ENCODE data around the gene PPP1R14B. TPM values are rescaled to one million over a fixed set of nuclear protein-coding genes. Genes with fewer than 3 reads are reported as not detected.

The PPP1R14B gene
- total RNA-seq, 2 donors from 2014 or later = 87.7 to 112 TPM

DNA sequence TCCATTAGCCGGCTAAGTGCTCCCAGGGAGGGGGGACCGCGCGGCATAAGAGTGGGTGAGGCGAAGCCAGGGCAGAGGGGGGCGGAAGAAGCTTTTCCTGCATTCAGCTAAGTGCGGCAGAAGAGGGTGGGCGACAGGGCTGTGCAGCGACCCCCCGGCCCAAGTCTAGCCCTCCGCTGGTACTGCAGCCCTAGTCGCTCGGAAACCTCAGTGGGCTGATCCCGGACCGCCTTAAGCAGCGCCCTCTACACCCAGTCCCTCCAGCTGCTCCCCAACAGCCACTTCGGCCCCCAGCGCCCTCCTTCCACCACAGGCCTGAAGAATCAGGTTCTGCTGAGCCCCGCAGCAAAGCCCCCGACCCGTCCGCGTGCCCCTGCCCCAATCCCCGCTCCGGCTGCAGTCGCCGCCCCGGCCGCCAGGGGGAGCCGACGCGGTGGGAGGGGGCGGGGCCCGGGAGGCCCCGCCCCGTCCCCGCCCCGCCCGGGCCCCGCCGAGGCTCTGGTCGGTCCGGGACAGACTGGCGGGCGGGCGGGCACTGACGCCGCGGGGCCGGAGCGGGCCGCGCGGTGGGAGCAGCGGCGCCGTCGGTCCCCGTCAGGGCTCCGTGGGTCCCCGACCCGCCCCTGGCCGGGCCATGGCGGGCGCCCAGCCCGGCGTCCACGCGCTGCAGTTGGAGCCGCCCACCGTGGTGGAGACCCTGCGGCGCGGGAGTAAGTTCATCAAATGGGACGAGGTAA is 4.4 kb upstream of the PPP1R14B start, which contains the start of gene PLCB3:
TSS of gene PLCB3 (plus strand) at position 515 of the 737 bp plus-strand sequence. CDS start at position 635, 120 bp downstream.
- peak within 1 kb of the TSS in 3 of 4 donors; percentile 46 to 67 (median 48) for H3K27ac ChIP-seq
- H3K9me3 ChIP-seq = no peaks in the 10 kb centered on the region
- H3K36me3 ChIP-seq (replicated peaks in 1 of 2; ENCODE audit: insufficient read depth in 1 of 2, low read depth in 2 of 2) = no peaks in the 10 kb centered on the region
- ATAC-seq (peak; percentile 65), DNase-seq (peak; percentile 54 to 68 (median 62))
- 1% methylated on average over 33 of the region's 75 CpGs; no CpG with 5 or more reads in 1 of the 2 donors for WGBS, 2 donors
- peaks cover 35% of the 10 kb centered on the region for H3K4me1 ChIP-seq
- intact Hi-C loops (cut with DNase I) = no loop called here
- no peaks in the 10 kb centered on the region for H3K27me3 ChIP-seq
- TF ChIP-seq POLR2A (IDR thresholded peaks at IDR 0.05) = peak in 1 of 3 donors; percentile 18
- TF ChIP-seq, protein P1, sequence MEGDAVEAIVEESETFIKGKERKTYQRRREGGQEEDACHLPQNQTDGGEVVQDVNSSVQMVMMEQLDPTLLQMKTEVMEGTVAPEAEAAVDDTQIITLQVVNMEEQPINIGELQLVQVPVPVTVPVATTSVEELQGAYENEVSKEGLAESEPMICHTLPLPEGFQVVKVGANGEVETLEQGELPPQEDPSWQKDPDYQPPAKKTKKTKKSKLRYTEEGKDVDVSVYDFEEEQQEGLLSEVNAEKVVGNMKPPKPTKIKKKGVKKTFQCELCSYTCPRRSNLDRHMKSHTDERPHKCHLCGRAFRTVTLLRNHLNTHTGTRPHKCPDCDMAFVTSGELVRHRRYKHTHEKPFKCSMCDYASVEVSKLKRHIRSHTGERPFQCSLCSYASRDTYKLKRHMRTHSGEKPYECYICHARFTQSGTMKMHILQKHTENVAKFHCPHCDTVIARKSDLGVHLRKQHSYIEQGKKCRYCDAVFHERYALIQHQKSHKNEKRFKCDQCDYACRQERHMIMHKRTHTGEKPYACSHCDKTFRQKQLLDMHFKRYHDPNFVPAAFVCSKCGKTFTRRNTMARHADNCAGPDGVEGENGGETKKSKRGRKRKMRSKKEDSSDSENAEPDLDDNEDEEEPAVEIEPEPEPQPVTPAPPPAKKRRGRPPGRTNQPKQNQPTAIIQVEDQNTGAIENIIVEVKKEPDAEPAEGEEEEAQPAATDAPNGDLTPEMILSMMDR (IDR thresholded peaks at IDR 0.05) = peak; percentile 51 to 95 (median 79)
- peak within 1 kb of the TSS; percentile 29 to 62 for H3K4me3 ChIP-seq

DNA sequence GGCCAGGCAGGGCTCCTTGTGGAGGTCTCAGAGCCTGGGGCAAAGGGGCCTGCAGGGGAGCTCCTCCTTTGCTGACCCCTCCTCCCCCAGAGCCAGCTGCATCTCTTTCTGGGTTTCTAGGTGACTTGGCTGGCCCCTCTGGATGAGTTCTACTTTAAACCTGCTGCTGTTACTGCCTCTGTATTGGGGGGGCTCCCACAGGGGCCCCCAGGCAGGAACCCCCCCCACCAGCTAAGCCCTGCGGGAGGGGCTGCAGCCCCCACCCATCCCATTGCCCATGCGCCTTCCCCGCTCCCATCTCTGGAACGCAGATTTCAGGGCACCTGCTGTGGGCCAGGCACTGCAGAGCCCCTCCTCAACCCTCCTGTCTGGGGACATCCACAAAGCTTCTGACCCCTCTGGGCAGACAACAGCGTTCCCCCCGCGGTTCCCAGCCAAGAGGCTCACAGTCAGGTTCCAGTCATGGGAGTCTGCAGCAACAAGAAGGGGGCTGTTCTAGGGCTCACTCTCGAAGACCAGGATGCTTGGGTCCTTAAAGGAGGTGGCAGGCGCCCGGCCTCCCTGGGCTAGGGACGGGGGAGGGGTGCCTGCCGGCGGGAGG is 3.8 kb upstream of the PPP1R14B start:
- no peak for ATAC-seq
- intact Hi-C loops (cut with DNase I) = no loop called here
- H3K9me3 ChIP-seq = no peaks in the 10 kb centered on the region
- TF ChIP-seq, protein P1 (IDR thresholded peaks at IDR 0.05) = no peak
- no peak for TF ChIP-seq POLR2A (IDR thresholded peaks at IDR 0.05)
- no peak for DNase-seq
- H3K27me3 ChIP-seq = no peaks in the 10 kb centered on the region
- H3K4me3 ChIP-seq = no peak overlapping the region
- peaks cover 35% of the 10 kb centered on the region for H3K4me1 ChIP-seq
- H3K36me3 ChIP-seq (replicated peaks in 1 of 2; ENCODE audit: insufficient read depth in 1 of 2, low read depth in 2 of 2) = no peaks in the 10 kb centered on the region
- H3K27ac ChIP-seq = no peak overlapping the region
- WGBS, 2 donors = 26% methylated on average over 13 of the region's 13 CpGs; no CpG with 5 or more reads in 1 of the 2 donors

DNA sequence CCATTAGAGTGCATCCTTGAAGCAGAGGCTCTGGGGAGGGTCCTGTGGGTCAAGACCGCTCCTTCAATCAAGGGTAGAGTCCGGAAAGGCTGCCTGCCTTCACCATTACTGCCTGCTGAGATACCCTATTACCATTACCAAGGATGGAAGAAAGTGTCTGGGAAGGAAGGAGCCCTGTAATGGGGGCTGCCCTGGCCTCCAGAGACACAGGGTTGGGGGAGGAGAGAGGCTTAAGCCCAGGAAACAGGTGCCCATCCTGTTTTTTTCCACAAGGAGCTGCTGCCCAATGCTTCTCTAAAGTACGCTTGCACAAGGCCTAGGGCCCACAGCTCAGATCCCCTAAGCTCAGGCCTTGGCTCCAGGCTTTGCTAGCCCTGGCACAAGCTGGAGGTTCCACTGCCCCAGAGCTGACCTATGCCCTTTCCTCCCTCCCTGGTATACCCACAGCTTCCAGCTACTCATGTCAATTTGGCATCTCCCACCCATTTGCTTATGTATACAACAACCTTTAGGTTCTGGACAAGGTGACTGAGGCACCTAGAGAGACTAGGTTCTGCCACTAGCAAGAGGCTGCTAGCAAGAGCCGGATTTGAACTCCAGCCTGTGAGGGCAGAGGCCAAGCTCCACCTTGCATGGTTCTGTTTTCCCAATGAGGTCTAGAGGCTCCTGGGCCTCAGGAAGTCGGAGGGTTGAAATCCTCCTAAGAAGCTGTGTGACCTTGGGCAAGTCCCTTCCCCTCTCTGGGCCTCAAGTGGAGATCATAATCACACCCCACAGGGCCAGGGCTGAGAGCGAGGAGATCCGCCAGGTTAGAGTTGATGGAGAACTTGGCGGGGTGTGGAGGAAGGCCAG is 3.0 kb upstream of the PPP1R14B start:
- H3K4me3 ChIP-seq = no peak overlapping the region
- TF ChIP-seq, protein P1 (IDR thresholded peaks at IDR 0.05) = no peak
- no peak for TF ChIP-seq POLR2A (IDR thresholded peaks at IDR 0.05)
- ATAC-seq = no peak
- H3K36me3 ChIP-seq (replicated peaks in 1 of 2; ENCODE audit: insufficient read depth in 1 of 2, low read depth in 2 of 2) = no peaks in the 10 kb centered on the region
- H3K27ac ChIP-seq = no peak overlapping the region
- peaks cover 41% of the 10 kb centered on the region for H3K4me1 ChIP-seq
- intact Hi-C loops (cut with DNase I) = no loop called here
- H3K9me3 ChIP-seq = no peaks in the 10 kb centered on the region
- no peak for DNase-seq
- H3K27me3 ChIP-seq = no peaks in the 10 kb centered on the region
- WGBS, 2 donors = 85 to 93% methylated on average over 4 to 8 of the region's 8 CpGs

DNA sequence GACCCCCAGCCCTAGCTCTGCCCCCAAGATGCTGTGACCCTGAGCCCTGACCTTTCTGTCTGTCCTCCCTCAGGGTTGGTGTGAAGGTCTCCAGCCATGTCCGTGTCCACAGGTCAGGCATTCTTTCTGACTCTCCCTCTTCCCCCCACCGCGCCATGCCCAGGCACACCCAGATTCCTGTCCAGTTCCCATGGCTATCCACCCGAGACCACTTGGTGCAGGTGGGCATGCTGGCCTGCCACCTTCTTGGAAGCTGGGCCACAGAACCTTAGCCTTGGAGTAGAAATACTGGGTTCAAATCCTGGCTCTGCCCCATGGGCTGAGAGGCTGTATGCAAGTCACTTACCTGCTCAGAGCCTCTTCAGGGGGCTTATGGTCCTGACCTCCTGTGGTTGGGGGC is 2.3 kb upstream of the PPP1R14B start:
- TF ChIP-seq, protein P1 (IDR thresholded peaks at IDR 0.05) = no peak
- no peak for TF ChIP-seq POLR2A (IDR thresholded peaks at IDR 0.05)
- peaks cover 48% of the 10 kb centered on the region for H3K4me1 ChIP-seq
- intact Hi-C loops (cut with DNase I) = no loop called here
- ATAC-seq (no peak), DNase-seq (no peak)
- no peak overlapping the region for H3K27ac ChIP-seq
- no peaks in the 10 kb centered on the region for H3K27me3 ChIP-seq
- H3K4me3 ChIP-seq = no peak overlapping the region
- no peaks in the 10 kb centered on the region for H3K36me3 ChIP-seq (replicated peaks in 1 of 2; ENCODE audit: insufficient read depth in 1 of 2, low read depth in 2 of 2)
- no peaks in the 10 kb centered on the region for H3K9me3 ChIP-seq
- 81 to 93% methylated on average over 4 of the region's 4 CpGs for WGBS, 2 donors
